CD4-positive, CD25-positive, alpha-beta regulatory T cell (primary cell): ENCODE measurements around the gene PPP1R12B. TPM values are rescaled to one million over a fixed set of nuclear protein-coding genes. Genes with fewer than 3 reads are reported as not detected.
"Not testable (repeated sequence)": the region's sequence is repeated elsewhere in the genome, so short reads cannot be mapped to it uniquely, and the experiment has no call there.

Experiments used
- ATAC-seq, 2 donors: fragments of 150-1000 bp; cut with Tn5 transposase; one replicate each; pipeline ENCODE4 v1.10.0; 2021; ENCODE audit warnings: low read depth in 2 of 2, moderate number of reproducible peaks in 2 of 2, moderate library complexity in 1 of 2
- DNase-seq, 3 donors: peaks; one replicate each; pipeline versions ENCODE4 v3.0.0 to v3.0.0-alpha.2; 2012 to 2022; ENCODE audit warnings: mixed read lengths in 1 of 3
- H3K27ac ChIP-seq: one replicate; pipeline ENCODE4 v1.7.0; 2013; ENCODE audit warnings: mild to moderate bottlenecking, low read length; ENCODE audit not compliant: insufficient read depth, poor library complexity, severe bottlenecking
- H3K27me3 ChIP-seq: one replicate; pipeline ENCODE4 v1.7.0; 2013; ENCODE audit warnings: low read length; ENCODE audit not compliant: control insufficient read depth, insufficient read depth
- H3K36me3 ChIP-seq: one replicate; pipeline ENCODE4 v1.7.0; 2013; ENCODE audit warnings: mild to moderate bottlenecking, low read length, moderate library complexity; ENCODE audit not compliant: control insufficient read depth, insufficient read depth
- H3K4me1 ChIP-seq: 2 replicates; pipeline ENCODE4 v1.7.0; 2013; ENCODE audit warnings: mild to moderate bottlenecking, low read length; ENCODE audit not compliant: insufficient read depth, control insufficient read depth, poor library complexity, severe bottlenecking
- H3K4me3 ChIP-seq: one replicate; pipeline ENCODE4 v1.7.0; 2013; ENCODE audit warnings: low read depth, mild to moderate bottlenecking, low read length, moderate library complexity
- H3K9me3 ChIP-seq, 2 experiments: 1 replicate in 1 of 2; 2 replicates in 1 of 2; pipeline ENCODE4 v1.7.0; 2013; ENCODE audit warnings: low read length in 2 of 2, mild to moderate bottlenecking in 1 of 2, moderate library complexity in 1 of 2; ENCODE audit not compliant: control insufficient read depth in 2 of 2
- H3K27ac Mint-ChIP-seq, 3 donors: one replicate each; pipeline ENCODE4 v1.8.0; 2020 to 2022; ENCODE audit warnings: mild to moderate bottlenecking in 3 of 3, mixed read lengths in 3 of 3, moderate library complexity in 2 of 3
- H3K27me3 Mint-ChIP-seq: one replicate; pipeline ENCODE4 v1.8.0; 2022; ENCODE audit warnings: mild to moderate bottlenecking, mixed read lengths
- H3K36me3 Mint-ChIP-seq: one replicate; pipeline ENCODE4 v1.8.0; 2020; ENCODE audit warnings: mixed read lengths
- H3K4me1 Mint-ChIP-seq, 4 donors: one replicate each; pipeline ENCODE4 v1.8.0; 2020 to 2022; ENCODE audit warnings: mixed read lengths in 4 of 4, mild to moderate bottlenecking in 1 of 4
- H3K4me3 Mint-ChIP-seq, 4 donors: one replicate each; pipeline ENCODE4 v1.8.0; 2020 to 2022; ENCODE audit warnings: mild to moderate bottlenecking in 4 of 4, mixed read lengths in 4 of 4, moderate library complexity in 3 of 4
- H3K9me3 Mint-ChIP-seq, 7 donors: one replicate each; pipeline ENCODE4 v1.8.0; 2020 to 2022; ENCODE audit warnings: mixed read lengths in 7 of 7, mild to moderate bottlenecking in 3 of 7, moderate library complexity in 2 of 7
- polyA plus RNA-seq, 4 donors: library from polyadenylated mRNA; unstranded; fragments of 300-500 nt; fragmentation: Illumina TruSeq; gene quantifications; one replicate each; pipeline ENCODE4 v1.2.3, GENCODE V29; 2021
- total RNA-seq: library from RNA; stranded (reverse); gene quantifications from one replicate; pipeline ENCODE4 v1.2.3, GENCODE V29; 2022

PPP1R12B gene
- total and polyA plus RNA-seq, 5 donors from 2014 or later: 3.8 to 32.5 (median 4.2) TPM

- not testable (repeated sequence) for H3K9me3 ChIP-seq, H3K27ac ChIP-seq, H3K4me3 ChIP-seq, H3K36me3 ChIP-seq, H3K4me1 ChIP-seq, H3K27me3 ChIP-seq, H3K27me3 Mint-ChIP-seq, H3K9me3 Mint-ChIP-seq, H3K36me3 Mint-ChIP-seq, DNase-seq, ATAC-seq, H3K4me3 Mint-ChIP-seq
- peaks cover 0 to 16% (median 5%) of the 10 kb centered on the region in 4 donors for H3K4me1 Mint-ChIP-seq
- H3K27ac Mint-ChIP-seq: peak overlapping the region in 1 of 3 donors; percentile 28
These were observed 270.5 kb downstream of the PPP1R12B start for GRCh38 chr1:202619012-202619411.

DNA sequence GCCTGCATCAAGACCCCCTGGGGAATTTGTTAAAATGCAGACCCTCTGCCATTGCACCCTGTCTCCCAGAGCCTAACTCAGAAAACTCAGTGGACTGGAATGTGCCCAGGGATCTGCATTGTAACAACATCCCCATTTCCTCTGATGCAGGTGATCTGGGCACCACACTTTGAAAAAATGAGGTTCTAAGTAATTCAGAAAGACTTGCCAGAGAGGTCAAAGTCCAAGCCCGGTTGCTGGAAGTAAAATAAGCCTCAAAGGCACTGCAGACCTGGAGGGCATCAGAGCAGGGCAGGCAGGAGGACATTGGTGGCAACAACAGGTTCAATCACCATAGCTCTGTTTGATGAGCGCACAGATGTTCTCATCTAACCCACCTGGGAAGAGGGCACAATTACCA is 271.0 kb downstream of the PPP1R12B start:
- no peak overlapping the region for H3K4me3 Mint-ChIP-seq
- peaks cover 0 to 2% (median 0%) of the 10 kb centered on the region in 7 donors for H3K9me3 Mint-ChIP-seq

GRCh38 chr1:202620036-202620435 is 271.5 kb downstream of the PPP1R12B start:
- H3K36me3 Mint-ChIP-seq, H3K27ac Mint-ChIP-seq, H3K27me3 ChIP-seq, H3K4me1 ChIP-seq, H3K4me3 Mint-ChIP-seq, ATAC-seq, H3K36me3 ChIP-seq, DNase-seq, H3K9me3 ChIP-seq, H3K4me3 ChIP-seq, H3K27ac ChIP-seq, H3K9me3 Mint-ChIP-seq, H3K27me3 Mint-ChIP-seq: not testable (repeated sequence)
- H3K4me1 Mint-ChIP-seq: peaks cover 0 to 16% (median 5%) of the 10 kb centered on the region in 4 donors

More for the DNA sequence above, 271.0 kb downstream of the PPP1R12B start:
- Mint-ChIP-seq H3K27me3 (no peaks in the 10 kb centered on the region), H3K4me1 (peaks cover 0 to 16% (median 5%) of the 10 kb centered on the region in 4 donors), H3K36me3 (peaks cover 6% of the 10 kb centered on the region), H3K27ac (peak overlapping the region in 1 of 3 donors; percentile 28)
- Histone ChIP-seq H3K4me3 (no peak overlapping the region), H3K9me3 (no peaks in the 10 kb centered on the region), H3K4me1 (no peaks in the 10 kb centered on the region), H3K36me3 (no peaks in the 10 kb centered on the region), H3K27ac (no peak overlapping the region), H3K27me3 (no peaks in the 10 kb centered on the region)
- ATAC-seq (no peak), DNase-seq (no peak)

DNA sequence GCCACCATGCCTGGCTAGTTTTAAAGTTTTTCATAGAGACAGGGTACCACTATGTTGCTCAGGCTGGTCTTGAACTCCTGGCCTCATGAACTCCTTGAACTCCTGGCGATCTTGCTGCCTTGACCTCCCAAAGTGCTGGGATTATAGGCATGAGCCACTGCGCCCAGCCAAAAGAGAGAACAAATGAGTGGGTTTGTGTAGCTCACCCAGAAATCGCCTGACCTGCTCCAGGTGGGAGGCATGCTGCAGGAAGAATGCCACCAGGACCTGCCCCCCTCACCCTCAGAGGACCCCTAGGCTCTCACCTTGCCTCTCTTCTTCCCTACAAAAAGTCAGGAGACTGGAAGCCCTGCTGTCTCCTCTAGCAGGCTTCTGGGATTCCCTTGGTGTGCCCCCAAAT is 272.9 kb downstream of the PPP1R12B start:
- Histone ChIP-seq H3K4me1 (peaks cover 16% of the 10 kb centered on the region), H3K9me3 (no peaks in the 10 kb centered on the region), H3K27me3 (no peaks in the 10 kb centered on the region), H3K4me3 (no peak overlapping the region), H3K27ac (no peak overlapping the region), H3K36me3 (no peaks in the 10 kb centered on the region)
- DNase-seq (no peak), ATAC-seq (no peak)
- Mint-ChIP-seq H3K4me3 (no peak overlapping the region), H3K4me1 (peaks cover 0 to 5% (median 2%) of the 10 kb centered on the region in 4 donors), H3K27ac (peak overlapping the region in 1 of 3 donors; percentile 62), H3K9me3 (peaks cover 0 to 2% (median 0%) of the 10 kb centered on the region in 7 donors), H3K36me3 (peaks cover 3% of the 10 kb centered on the region), H3K27me3 (no peaks in the 10 kb centered on the region)

DNA sequence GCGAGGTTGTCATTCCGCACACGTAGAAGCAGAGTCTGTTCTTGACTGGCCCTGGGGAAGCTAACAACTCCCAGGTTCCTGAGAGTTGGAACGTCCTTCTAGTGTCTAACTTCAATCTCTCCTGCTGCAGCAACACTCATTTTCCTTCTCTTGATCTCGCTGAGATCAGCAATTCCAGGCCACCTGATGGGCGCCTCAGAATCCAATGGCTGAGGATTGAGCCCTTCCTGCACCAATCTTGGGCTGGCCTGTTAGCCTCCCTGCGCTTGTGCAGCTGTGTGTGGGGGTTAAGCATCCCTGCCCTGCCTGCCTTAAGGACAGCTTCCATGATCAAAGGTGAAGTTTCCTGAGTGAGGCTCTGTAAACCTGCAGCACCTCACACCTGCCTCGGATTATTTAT is 273.9 kb downstream of the PPP1R12B start:
- H3K4me3 Mint-ChIP-seq: no peak overlapping the region
- Histone ChIP-seq H3K36me3 (no peaks in the 10 kb centered on the region), H3K27me3 (no peaks in the 10 kb centered on the region), H3K9me3 (no peaks in the 10 kb centered on the region), H3K4me3 (no peak overlapping the region), H3K4me1 (peaks cover 19% of the 10 kb centered on the region), H3K27ac (no peak overlapping the region)
- no peak overlapping the region for H3K27ac Mint-ChIP-seq
- H3K36me3 Mint-ChIP-seq: no peaks in the 10 kb centered on the region
- ATAC-seq: no peak
- H3K27me3 Mint-ChIP-seq: no peaks in the 10 kb centered on the region
- DNase-seq: no peak
- peaks cover 0 to 2% (median 0%) of the 10 kb centered on the region in 7 donors for H3K9me3 Mint-ChIP-seq
- peaks cover 0 to 7% (median 0%) of the 10 kb centered on the region in 4 donors for H3K4me1 Mint-ChIP-seq

GRCh38 chr1:202623075-202623474 is 274.6 kb downstream of the PPP1R12B start:
- peaks cover 26% of the 10 kb centered on the region for H3K4me1 ChIP-seq
- no peaks in the 10 kb centered on the region for H3K36me3 Mint-ChIP-seq
- no peaks in the 10 kb centered on the region for H3K27me3 ChIP-seq

GRCh38 chr1:202623476-202623875 is 275.0 kb downstream of the PPP1R12B start:
- H3K9me3 Mint-ChIP-seq, H3K4me3 ChIP-seq, H3K27ac Mint-ChIP-seq, H3K9me3 ChIP-seq, H3K27ac ChIP-seq, H3K4me3 Mint-ChIP-seq, ATAC-seq, H3K36me3 Mint-ChIP-seq, DNase-seq, H3K36me3 ChIP-seq, H3K27me3 Mint-ChIP-seq, H3K27me3 ChIP-seq: not testable (repeated sequence)
- H3K4me1 Mint-ChIP-seq: peaks cover 0 to 18% (median 5%) of the 10 kb centered on the region in 4 donors
- peaks cover 30% of the 10 kb centered on the region for H3K4me1 ChIP-seq

More at GRCh38 chr1:202623075-202623474, 274.6 kb downstream of the PPP1R12B start:
- H3K4me1 Mint-ChIP-seq: peaks cover 0 to 14% (median 5%) of the 10 kb centered on the region in 4 donors
- H3K9me3 Mint-ChIP-seq: no peaks in the 10 kb centered on the region
- Histone ChIP-seq H3K36me3 (no peaks in the 10 kb centered on the region), H3K27ac (no peak overlapping the region), H3K4me3 (no peak overlapping the region), H3K9me3 (no peaks in the 10 kb centered on the region)
- H3K27me3 Mint-ChIP-seq: no peaks in the 10 kb centered on the region
- no peak overlapping the region for H3K4me3 Mint-ChIP-seq
- no peak for ATAC-seq
- H3K27ac Mint-ChIP-seq: no peak overlapping the region
- no peak for DNase-seq

- H3K4me3 Mint-ChIP-seq: no peak overlapping the region
- no peaks in the 10 kb centered on the region for H3K27me3 ChIP-seq
These were observed 275.7 kb downstream of the PPP1R12B start for GRCh38 chr1:202624088-202624780.

More at GRCh38 chr1:202624088-202624780, 275.7 kb downstream of the PPP1R12B start:
- Histone ChIP-seq H3K9me3 (no peaks in the 10 kb centered on the region), H3K4me3 (no peak overlapping the region), H3K27ac (no peak overlapping the region), H3K4me1 (peaks cover 38% of the 10 kb centered on the region), H3K36me3 (no peaks in the 10 kb centered on the region)
- Mint-ChIP-seq H3K4me1 (peaks cover 0 to 25% (median 9%) of the 10 kb centered on the region in 4 donors), H3K36me3 (no peaks in the 10 kb centered on the region), H3K27me3 (no peaks in the 10 kb centered on the region), H3K27ac (no peak overlapping the region), H3K9me3 (no peaks in the 10 kb centered on the region)
- ATAC-seq (no peak), DNase-seq (no peak)
